Measurements from ENCODE around the gene KIF5C.

KIF5C gene

DNA sequence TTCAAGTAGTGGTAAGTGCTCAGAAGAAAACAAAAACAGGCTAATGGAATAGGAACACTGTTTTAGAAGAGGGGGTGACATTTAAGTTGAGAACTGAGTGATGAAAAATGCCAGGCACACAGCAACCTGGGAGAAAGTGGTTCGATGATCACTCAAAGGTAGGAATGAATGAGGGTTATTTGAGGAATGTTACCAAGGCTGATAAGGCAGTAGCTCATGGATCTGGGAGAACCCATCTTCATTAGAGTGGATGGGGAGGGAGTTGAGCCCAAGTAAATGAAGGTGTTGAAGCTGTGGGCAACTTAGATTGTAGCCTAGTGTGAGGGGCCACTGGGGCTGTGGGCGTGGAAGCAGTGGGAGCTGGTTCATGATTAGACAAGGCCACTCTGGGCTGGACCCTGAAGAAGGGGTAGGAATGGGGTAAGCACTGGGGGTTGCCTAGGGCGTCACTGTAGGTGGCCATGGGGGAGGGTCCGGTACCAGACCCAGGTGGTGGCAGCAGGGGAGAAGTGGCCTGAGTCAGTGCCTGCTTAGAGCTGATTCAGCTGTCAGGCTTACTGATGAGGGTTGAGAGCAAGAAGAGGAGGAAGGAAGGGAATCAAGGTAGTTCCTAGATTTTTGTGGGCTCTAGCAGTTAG, 141.0 kb downstream of the KIF5C start:
- no peak for DNase-seq (ENCODE audit: low spot score)

DNA sequence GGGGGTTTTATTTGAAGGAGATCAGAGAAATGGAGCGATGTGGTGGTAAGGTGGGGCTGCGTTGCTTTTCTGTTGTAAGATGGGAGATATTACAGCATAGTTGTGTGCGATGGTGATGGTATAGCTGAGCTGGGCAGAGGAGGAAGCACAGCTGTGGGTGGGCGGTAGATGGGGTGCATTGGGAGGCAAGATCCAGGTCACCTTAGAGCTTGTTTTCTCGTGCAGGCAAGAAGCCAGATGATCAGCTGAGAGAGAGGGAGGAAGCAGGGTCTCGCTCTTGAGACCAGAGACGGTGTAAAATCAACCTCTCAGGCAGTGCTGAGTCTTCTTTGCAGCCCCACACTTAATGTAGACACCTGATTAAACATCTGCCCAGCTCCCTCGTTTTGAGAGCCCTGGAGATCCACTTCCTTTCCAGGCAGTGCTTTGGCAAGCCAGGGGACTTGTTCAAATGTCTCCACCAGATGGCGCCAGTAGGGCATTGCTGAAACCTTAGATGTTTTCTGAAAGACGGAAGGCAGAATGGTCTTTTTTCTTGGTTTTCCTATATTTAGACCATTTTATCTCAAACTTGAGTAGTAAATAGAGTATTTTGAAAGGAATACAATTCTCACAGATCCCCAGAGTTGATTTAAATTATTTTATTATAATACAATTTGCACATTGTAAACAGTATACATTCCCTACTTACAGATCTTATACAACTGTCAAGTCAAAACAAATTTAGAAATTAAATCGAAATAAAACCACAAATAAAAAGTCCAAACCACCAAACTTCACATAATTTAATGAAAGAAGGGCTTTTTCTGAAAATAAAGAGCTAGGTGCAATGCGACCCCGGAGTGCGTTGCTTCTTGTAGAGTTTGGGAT, 142.3 kb downstream of the KIF5C start:
- peak; percentile 84 for DNase-seq (ENCODE audit: low spot score)

DNA sequence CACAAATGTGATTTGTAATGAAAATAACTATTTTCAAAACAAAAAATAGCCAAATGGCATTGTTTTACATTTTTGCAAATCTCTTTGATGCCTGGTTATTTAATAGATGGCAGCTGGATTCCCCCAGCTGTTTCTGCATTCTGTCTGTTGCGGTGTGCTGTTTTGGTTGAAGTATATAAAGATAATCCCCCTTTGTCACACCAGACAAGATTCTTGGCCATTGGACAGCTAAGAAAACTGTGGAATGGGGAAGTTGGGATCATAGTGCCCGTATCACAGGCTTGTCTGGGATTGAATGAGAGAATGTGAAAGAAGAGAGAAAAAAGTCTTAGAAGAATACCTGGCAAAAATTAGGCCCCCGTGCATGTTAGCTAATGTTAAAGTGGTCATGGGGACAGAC, 144.0 kb downstream of the KIF5C start:
- DNase-seq (ENCODE audit: low spot score) = no peak

- no peak for DNase-seq (ENCODE audit: low spot score)
Observed at GRCh38 chr2:149019768-149020167, 144.7 kb downstream of the KIF5C start.

- DNase-seq (ENCODE audit: low spot score) = no peak
Observed at GRCh38 chr2:149020432-149020851, 145.4 kb downstream of the KIF5C start.

DNA sequence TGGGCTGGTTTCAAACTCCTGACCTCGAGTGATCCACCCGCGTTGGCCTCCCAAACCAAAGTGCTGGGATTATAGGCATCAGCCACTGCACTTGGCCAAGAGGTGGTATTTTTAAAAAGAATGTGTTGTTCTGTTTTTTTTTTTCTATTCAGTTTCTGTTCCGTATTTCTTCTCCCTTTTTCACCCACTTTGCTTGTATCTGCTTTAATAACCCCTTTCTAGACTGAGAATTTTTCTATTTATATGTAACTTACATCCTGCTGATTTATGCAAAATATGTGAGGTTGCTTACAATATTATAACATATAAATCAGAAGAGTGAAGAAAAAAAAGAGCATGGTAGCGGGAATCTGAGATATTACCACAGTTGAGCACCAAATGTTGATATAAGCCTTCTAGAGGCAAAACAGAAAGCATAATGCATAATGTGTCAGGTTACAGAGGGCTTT, 146.3 kb downstream of the KIF5C start:
- no peak for DNase-seq (ENCODE audit: low spot score)

- no peak for DNase-seq (ENCODE audit: low spot score)
Observed at GRCh38 chr2:149021761-149022160, 146.7 kb downstream of the KIF5C start.

DNA sequence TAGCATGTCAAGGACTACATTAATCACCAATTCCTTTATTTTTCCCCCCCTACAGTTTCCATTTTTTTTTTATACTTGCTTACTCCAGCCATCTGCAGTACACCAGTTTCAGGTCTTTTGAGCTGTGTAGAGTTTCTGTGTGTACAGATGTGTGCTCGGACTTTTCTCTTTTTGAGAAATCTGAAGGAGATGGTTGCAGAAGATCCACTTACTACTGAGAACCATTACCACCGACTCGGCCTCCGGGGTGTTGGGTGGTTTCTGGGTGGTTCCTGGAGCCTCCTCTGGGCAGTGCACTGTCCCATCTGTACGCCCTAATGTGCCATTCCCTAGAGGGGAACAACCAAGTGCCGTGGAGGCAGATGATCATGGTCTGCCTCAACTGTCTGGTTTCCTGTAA, 148.1 kb downstream of the KIF5C start:
- DNase-seq (ENCODE audit: low spot score) = no peak

GRCh38 chr2:149027590-149028250, 152.7 kb downstream of the KIF5C start:
- DNase-seq (ENCODE audit: low spot score) = no peak

DNA sequence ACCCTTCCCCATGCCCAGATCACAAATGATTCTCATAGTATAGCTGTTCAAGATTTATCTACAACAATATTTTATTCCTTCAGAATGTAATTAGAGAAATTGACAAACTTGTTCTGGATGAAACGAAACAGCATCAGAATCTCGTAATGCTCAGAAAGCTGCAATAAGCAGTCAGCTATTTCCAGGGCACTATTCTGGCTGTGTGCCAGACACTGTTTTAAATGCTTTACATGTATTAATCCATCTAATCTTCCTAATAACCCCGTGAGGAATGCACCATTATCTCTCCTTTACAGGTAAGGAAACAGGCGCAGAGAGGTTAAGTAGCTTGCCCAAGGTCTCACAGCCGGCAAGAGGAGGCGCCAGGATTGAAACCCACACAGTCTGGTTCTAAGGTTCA, 153.3 kb downstream of the KIF5C start:
- DNase-seq (ENCODE audit: low spot score) = no peak

DNA sequence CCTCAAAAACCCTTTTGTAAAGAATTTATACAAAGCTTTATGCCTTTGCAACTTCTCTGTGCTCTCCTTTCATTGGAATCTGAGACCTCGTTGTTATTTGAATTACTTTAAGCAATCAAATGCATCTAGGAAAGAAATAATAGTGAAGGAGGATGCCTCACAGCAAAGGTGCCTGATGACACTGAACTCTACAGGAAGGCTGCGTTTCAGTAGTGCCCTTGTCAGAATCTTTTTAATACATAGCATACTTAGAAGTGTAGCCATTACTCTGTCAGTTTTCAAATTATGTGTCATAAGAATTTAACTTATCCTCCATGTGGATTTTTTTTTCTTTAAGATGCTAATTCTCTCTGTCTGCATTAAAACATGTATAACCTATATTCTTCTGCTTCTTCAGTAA, 153.9 kb downstream of the KIF5C start:
- no peak for DNase-seq (ENCODE audit: low spot score)

DNA sequence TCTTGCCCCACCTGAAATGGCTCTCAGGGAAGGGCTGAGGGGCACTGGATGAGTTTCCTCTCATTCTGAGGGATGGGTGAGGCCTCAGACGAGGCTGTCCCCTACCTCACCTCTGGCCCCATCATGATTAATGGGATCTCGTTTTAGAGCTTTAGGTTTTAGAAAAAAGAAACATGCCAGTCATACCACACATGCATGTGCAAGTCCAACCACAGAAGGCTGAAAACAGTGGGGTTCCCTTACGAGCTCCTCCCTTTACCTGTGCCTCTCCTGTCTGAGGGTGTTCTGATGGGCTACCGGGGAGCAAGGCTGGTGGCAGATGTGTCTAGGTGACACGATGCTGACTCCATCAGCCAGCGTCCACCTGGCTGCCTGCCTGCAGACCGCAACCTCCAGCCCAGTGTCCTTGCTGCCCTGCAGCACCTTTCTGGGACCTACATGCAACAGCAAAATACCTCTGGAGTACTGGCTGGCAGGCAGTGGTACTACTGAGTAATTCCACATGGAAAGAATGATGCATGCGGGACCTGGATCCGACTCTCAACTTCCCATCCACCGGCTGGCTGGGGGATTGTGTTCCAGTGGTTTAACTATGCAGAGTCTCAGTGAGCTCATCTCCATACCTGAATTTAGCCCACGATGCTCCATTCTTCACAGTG, 154.4 kb downstream of the KIF5C start:
- DNase-seq (ENCODE audit: low spot score) = no peak

DNA sequence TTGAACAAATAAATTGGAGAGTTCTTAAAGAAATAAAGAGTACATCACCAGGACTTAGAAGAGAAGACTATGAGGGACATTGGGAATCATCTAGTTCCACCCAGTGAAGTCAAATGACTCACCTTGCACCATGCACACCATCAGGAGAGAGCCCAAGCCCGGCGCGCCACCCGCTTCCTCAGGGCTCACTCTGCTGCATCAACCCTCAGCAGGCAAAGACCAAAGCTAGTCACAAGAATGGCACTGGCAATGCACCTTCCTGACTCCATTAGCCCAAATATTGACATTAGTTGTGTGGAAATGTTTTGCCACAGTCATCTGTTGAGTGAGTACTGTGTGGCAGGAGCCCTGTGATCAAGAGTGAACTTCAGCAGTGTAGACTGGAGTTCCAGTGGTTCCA, 156.4 kb downstream of the KIF5C start:
- DNase-seq (ENCODE audit: low spot score) = no peak

- DNase-seq (ENCODE audit: low spot score) = no peak
Observed at GRCh38 chr2:149033716-149034115, 158.7 kb downstream of the KIF5C start.

DNA sequence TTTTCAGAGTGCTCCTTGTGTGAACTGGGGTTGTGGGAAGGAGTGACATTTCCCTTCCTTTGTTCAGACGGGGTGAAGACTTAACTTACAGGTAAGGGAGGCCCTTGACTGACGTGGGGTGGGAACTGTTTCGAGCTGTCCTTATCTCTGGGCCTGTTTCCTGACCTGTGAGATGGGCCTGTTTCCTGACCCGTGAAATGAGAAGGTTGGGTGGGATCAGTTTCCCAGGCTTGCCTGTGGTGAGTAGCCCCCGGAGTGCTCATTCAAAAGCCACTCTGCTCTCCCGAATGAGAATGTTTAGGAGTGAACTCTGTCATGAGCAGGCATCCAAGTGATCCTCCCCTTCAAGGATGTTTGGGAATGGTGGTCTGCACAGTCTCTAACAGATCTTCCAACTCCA, 159.4 kb downstream of the KIF5C start:
- DNase-seq (ENCODE audit: low spot score) = no peak

GRCh38 chr2:149036507-149037293, 161.7 kb downstream of the KIF5C start:
- no peak for DNase-seq (ENCODE audit: low spot score)

GRCh38 chr2:149037851-149038250, 162.8 kb downstream of the KIF5C start:
- no peak for DNase-seq (ENCODE audit: low spot score)

- no peak for DNase-seq (ENCODE audit: low spot score)
Observed at GRCh38 chr2:149038442-149039212, 163.6 kb downstream of the KIF5C start, which contains the start of gene LYPD6B. Gene LYPD6B, plus strand, starts transcription at chr2:149038699. Its CDS starts 92,250 bp downstream, at chr2:149130949.

DNA sequence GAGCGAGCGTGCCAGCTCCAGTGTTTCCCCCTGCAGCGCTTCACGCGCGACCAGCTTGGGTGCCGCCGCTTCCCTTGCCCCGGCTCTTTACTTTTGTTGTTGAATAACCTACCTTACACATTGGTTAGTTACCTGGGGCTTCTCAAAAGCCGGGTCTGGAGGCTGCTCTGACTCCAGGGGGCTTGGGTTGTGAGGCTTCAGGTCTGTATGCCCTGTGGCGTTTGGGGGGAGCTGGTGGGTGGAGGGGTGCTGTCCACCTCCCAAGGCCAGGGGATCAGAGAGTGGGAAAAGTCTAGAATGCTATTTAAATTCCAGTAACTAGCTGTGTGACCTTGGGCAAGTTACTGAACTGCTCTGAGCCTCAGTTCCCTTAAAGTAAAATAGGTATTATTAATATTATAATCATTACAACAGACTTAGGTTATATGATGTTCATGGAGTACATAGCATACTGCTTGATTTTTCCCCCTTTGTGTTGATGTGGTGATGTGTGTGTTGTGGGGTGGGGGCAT, 164.2 kb downstream of the KIF5C start:
- DNase-seq (ENCODE audit: low spot score) = no peak

GRCh38 chr2:149040451-149040850, 165.4 kb downstream of the KIF5C start:
- DNase-seq (ENCODE audit: low spot score) = no peak
